Measurements from ENCODE around the gene IL22RA2.

- TF ChIP-seq POLR2A (IDR thresholded peaks at IDR 0.05; ENCODE audit: low read depth) (no peak), EP300 (IDR thresholded peaks at IDR 0.05) (no peak), POLR2AphosphoS5 (IDR thresholded peaks at IDR 0.05) (no peak)
- TF ChIP-seq, protein P1, sequence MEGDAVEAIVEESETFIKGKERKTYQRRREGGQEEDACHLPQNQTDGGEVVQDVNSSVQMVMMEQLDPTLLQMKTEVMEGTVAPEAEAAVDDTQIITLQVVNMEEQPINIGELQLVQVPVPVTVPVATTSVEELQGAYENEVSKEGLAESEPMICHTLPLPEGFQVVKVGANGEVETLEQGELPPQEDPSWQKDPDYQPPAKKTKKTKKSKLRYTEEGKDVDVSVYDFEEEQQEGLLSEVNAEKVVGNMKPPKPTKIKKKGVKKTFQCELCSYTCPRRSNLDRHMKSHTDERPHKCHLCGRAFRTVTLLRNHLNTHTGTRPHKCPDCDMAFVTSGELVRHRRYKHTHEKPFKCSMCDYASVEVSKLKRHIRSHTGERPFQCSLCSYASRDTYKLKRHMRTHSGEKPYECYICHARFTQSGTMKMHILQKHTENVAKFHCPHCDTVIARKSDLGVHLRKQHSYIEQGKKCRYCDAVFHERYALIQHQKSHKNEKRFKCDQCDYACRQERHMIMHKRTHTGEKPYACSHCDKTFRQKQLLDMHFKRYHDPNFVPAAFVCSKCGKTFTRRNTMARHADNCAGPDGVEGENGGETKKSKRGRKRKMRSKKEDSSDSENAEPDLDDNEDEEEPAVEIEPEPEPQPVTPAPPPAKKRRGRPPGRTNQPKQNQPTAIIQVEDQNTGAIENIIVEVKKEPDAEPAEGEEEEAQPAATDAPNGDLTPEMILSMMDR (IDR thresholded peaks at IDR 0.05): no peak
These were observed 39.9 kb upstream of the IL22RA2 start for GRCh38 chr6:137213331-137213740.
